GM18508 (cell line): Measurements from ENCODE around the gene RPS18.

Source experiments
- ATAC-seq: cut with Tn5 transposase; IDR thresholded peaks from one replicate; pipeline ENCODE4 v1.9.1; 2021; ENCODE audit warnings: moderate number of reproducible peaks; ENCODE audit not compliant: insufficient read depth, unreplicated experiment

Gene RPS18

DNA sequence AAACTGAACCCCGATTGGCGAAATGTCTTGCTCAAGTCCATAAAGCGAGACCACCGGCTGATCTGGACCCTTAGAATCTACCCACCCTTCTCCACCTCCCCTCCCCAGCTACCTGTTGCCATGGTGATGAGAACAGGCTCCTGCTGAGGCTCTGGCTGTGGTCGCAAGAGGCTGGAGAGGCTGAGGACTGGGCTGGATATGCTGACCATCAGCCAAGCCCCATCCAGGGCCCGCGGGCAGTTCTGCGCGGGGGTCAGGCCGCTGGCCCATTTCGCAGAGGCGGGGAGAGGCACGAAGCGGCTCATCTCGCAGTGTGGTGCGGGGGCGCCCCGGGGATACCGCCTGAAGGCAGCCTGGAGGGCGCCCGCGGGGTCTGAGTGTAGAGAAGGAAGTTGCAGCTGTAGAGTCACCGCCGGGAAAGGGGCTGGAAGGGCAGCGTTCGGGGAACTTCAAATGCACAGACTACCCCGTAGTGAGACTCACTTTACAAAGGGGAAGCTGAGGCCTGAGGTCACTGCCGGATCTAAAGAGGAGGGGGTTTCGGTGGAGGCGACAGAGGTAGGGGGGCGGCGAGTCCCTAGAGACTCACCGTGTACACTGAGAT lies 41.3 kb downstream of the RPS18 start:
- no peak for ATAC-seq

DNA sequence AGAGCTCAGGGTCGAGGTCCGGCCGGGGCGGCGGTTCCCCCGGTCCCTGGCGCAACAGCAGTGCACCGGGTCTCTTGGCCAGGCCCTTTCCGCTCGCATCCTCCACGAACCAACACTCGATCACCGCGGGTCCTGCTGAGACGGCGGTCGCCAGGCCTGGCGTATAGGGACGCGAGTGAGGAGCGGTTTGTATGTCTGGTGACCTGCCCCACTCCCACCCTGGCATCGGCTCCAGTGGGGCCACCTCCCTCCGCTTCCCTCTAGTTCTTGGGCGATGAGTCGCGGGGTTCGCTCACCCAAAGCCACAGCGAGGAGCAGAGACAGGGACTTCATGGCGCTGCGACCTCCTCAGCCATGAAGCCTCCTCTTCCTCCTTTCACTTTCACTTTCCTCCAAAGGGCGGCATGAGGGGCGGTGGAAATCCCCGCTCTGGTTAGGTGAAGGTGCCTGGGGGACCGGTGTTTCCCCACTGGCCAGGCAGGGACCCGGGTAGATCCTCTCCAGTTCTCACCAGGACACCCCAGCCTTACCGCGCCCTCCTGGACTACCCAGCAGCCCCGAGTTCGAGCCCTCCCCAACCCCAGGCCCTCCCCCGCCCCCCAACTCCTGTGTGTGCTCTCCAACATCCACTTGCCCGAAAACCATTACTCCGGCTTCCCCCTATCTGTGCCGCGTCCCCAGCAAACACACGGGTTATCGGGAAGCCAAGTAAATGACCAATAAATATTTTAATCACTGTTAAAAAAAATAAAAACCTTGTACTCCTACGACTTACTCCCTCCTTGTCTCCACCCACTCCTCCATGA lies 42.0 kb downstream of the RPS18 start, which contains the start of gene TAPBP:
Gene TAPBP (minus strand): TSS at position 370 of the 806 bp plus-strand sequence. CDS start 37 bp downstream, at position 333.
- no peak for ATAC-seq

GRCh38 chr6:33314515-33314942 lies 42.7 kb downstream of the RPS18 start:
- ATAC-seq = no peak

- no peak for ATAC-seq
Observed at GRCh38 chr6:33314943-33315792, 43.3 kb downstream of the RPS18 start.

DNA sequence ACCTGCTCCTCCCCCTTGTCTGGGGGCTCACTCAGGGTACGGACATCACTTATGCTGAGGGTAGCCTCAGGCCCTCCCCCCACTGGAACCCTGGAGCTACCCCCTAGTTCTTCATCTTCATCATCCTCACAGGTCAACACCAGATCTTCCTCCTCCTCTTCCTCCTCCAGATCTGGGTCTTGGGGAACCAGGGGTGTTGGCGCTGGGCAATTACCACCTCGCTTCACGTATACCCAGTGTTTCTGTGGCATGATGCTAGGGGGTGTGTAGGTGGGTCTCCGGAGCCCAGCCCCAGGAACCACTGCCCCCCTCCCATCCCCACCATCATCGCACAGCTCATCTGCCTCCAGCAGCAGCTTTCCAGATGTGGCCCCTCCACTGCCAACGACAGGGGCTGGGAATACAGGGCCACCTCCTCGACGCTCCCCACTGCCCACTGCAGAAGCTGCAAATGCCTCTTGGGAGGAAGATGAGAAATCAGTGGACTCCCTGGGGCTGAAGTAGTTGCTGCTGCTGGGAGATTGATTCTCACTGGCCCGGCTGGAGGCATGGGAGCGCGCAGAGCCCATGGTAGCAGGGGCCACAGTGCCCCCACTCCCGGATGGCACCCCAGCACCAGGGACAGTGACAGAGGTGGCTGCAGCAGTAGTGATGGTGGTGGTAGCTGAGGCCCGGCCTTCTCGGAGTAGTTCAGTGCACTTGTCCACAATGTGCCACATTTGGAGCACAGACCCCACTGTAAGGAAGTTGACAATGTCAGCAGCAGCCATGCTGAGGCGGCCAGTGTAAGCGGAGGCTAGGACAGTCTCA lies 44.1 kb downstream of the RPS18 start:
- ATAC-seq = no peak

- no peak for ATAC-seq
Observed at GRCh38 chr6:33316603-33317418, 44.9 kb downstream of the RPS18 start.

DNA sequence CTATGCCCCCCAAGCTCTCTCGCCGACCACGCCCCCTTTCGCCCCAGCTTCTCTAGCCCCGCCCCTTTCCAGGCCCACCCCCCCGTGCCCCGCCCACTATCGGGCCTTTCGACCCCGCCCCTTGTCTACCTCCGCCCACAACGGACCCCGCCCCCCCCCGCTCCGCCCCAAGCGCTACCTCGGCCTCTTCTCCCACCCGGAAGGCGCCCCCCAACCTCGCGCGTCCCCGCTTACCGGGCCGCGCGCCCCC lies 45.5 kb downstream of the RPS18 start:
- ATAC-seq = no peak

DNA sequence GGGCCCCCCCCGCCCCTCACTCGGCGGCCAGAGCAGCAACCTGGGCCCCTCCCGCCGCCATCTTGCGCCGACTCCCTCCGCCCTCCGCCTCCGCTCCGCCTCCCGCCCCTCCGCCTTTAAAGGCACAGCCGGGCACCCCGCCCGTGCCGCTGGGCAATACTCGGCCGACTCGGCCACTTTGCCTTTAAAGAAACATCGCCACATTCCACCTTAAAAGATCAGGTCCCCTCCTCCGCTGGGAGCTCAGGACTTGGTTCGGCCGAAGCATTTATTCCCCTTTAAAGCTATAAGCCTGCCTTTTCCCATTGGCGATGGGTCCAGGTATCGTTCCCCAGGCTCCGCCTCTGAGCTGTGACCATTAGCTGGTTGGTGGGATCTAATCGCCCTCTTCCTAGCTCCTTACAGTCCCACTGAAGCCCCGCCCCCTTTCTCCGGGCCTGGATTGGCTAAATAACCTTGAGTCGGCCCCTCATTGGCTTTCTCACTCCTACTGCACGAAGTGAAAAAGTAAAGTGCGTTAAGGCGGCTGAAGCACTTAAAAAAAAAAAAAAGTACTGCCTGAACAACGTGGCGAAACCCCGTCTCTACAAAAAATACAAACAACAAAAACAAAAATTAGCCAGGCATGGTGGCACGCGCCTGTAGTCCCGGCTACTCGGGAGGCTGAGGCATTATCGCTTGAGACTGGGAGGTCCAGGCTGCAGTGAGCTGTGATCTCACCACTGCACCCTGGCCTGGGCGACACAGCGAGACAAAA lies 46.0 kb downstream of the RPS18 start, which contains the start of gene ZBTB22:
Gene ZBTB22 (minus strand): TSS at position 76 of the 757 bp plus-strand sequence. CDS start 828 bp downstream, outside the sequence.
- ATAC-seq = peak; percentile 38

- no peak for ATAC-seq
Observed at GRCh38 chr6:33318426-33319073, 46.7 kb downstream of the RPS18 start.

DNA sequence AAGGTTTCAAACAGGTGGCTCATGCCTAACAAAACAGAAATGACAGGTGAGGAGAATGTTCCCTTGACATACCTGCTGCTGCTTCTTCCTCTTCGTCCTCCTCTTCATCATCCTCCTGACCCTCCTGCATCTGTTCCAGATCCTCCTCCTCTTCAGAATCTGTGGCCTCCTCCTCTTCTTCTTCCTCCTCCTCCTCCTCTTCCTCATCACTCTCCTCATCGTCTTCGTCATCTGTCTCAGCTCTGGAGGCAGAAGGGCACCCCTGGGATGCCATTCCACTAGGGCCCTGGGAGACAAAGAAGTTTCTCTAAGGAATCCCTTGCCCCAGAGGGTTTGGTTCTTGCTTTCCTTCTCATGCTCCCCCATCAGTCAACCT lies 48.1 kb downstream of the RPS18 start:
- ATAC-seq = no peak

- no peak for ATAC-seq
Observed at GRCh38 chr6:33320315-33321181, 48.7 kb downstream of the RPS18 start.

- ATAC-seq = no peak
Observed at GRCh38 chr6:33321227-33321626, 49.4 kb downstream of the RPS18 start.

DNA sequence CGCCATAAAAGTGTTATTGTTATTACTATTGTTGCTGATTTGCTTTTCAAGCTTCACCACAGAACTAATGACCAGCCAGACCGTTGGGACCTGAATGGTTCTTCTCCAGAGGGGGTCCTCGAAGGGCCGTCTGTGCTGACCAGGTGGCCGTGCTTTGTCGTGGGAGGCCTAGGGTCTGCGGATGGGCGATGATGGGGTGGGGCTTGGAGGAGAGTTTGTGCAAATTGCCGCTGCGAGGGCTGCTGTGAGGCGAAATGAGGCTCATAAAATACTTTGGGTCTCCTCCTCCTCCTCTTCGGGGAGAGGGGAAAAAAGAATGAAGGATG lies 51.7 kb downstream of the RPS18 start:
- ATAC-seq = no peak

- ATAC-seq = no peak
Observed at GRCh38 chr6:33324125-33324524, 52.2 kb downstream of the RPS18 start.
